ENCODE measurements around the gene RALBP1.

DNA sequence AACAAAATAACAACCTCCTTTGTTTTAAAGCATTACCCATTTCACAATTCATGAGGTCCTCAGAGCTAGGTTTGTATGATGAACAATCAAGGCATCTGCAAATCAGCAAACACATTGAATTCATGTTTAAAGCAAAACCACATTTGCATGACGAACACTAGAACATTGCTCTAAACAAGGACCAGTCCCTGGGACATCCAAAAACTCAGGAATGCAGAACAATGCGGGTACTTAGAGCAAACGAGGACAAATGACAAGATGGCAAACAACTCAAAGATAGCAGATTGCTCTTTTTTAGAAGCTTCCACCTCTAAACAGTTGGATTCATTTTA, 45.7 kb upstream of the RALBP1 start:
- no peak for TF ChIP-seq POLR2A (IDR thresholded peaks at IDR 0.05)
- TF ChIP-seq, protein P1, sequence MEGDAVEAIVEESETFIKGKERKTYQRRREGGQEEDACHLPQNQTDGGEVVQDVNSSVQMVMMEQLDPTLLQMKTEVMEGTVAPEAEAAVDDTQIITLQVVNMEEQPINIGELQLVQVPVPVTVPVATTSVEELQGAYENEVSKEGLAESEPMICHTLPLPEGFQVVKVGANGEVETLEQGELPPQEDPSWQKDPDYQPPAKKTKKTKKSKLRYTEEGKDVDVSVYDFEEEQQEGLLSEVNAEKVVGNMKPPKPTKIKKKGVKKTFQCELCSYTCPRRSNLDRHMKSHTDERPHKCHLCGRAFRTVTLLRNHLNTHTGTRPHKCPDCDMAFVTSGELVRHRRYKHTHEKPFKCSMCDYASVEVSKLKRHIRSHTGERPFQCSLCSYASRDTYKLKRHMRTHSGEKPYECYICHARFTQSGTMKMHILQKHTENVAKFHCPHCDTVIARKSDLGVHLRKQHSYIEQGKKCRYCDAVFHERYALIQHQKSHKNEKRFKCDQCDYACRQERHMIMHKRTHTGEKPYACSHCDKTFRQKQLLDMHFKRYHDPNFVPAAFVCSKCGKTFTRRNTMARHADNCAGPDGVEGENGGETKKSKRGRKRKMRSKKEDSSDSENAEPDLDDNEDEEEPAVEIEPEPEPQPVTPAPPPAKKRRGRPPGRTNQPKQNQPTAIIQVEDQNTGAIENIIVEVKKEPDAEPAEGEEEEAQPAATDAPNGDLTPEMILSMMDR (IDR thresholded peaks at IDR 0.05): no peak
